Nephron (organoid): ENCODE measurements around the gene PPIF.

Source experiments
- H3K27ac Mint-ChIP-seq, 3 experiments: 2 replicates each; pipeline ENCODE4 v1.8.0; 2020; ENCODE audit warnings: mixed read lengths in 3 of 3, mild to moderate bottlenecking in 2 of 3, moderate library complexity in 1 of 3
- H3K27me3 Mint-ChIP-seq: 2 replicates; pipeline ENCODE4 v1.8.0; 2021; ENCODE audit warnings: low read depth, mild to moderate bottlenecking, moderate library complexity, mixed read lengths
- H3K36me3 Mint-ChIP-seq: 2 replicates; pipeline ENCODE4 v1.8.0; 2020; ENCODE audit warnings: low read depth, mixed read lengths
- H3K4me1 Mint-ChIP-seq: 2 replicates; pipeline ENCODE4 v1.8.0; 2020; ENCODE audit warnings: mixed read lengths
- H3K4me3 Mint-ChIP-seq, 3 experiments: 2 replicates each; pipeline ENCODE4 v1.8.0; 2020; ENCODE audit warnings: mild to moderate bottlenecking in 3 of 3, mixed read lengths in 3 of 3, moderate library complexity in 2 of 3
- H3K9me3 Mint-ChIP-seq: 2 replicates; pipeline ENCODE4 v1.8.0; 2020; ENCODE audit warnings: mixed read lengths
- TF ChIP-seq, protein P1 (sequence below), 3 experiments: fragments of 200-600 bp; sonication (generic); IDR thresholded peaks; one replicate each; pipeline ENCODE4 v1.5.0; 2021; ENCODE audit warnings: antibody characterized with exemption in 3 of 3; ENCODE audit not compliant: unreplicated experiment in 3 of 3

Gene PPIF

DNA sequence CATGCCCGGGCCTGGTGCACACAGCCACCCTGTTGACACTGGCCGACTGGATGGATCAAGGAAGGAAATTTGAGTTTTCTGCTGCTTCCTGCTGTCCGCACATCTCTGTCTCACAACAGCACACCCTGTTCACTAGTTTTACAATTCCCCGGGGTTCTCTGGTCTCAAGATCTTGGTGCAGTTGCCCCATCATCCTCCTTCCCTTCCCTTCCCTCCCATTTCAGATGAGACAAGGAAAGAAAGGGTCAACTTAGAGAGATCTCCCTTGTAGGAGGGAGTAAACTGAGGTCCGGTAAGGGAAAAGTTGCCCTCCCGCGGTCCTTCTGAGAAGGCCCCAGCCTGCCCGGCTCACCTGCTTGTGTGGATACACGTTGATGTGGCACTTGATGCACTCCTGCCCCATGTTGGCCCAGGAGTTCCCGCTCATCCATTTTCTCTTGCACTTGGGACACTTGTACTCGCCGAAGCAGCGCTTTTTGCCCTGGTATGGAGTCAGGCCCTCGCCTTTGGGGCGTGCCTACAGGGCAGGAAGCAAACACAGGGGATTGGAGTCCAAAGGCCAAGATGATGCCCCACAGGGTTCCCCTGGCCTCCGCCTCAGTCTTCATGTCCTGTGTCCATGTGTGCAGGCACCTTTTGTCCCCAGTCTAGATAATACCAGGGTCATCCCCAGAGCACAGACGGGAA is 46.8 kb downstream of the PPIF start:
- Mint-ChIP-seq H3K27me3 (no peaks in the 10 kb centered on the region), H3K36me3 (peaks cover 40% of the 10 kb centered on the region), H3K4me3 (no peak overlapping the region), H3K4me1 (peaks cover 45% of the 10 kb centered on the region), H3K27ac (peak overlapping the region in 2 of 3 experiments; percentile 27 to 40), H3K9me3 (no peaks in the 10 kb centered on the region)
- TF ChIP-seq, protein P1, sequence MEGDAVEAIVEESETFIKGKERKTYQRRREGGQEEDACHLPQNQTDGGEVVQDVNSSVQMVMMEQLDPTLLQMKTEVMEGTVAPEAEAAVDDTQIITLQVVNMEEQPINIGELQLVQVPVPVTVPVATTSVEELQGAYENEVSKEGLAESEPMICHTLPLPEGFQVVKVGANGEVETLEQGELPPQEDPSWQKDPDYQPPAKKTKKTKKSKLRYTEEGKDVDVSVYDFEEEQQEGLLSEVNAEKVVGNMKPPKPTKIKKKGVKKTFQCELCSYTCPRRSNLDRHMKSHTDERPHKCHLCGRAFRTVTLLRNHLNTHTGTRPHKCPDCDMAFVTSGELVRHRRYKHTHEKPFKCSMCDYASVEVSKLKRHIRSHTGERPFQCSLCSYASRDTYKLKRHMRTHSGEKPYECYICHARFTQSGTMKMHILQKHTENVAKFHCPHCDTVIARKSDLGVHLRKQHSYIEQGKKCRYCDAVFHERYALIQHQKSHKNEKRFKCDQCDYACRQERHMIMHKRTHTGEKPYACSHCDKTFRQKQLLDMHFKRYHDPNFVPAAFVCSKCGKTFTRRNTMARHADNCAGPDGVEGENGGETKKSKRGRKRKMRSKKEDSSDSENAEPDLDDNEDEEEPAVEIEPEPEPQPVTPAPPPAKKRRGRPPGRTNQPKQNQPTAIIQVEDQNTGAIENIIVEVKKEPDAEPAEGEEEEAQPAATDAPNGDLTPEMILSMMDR (IDR thresholded peaks at IDR 0.05; ENCODE audit: unreplicated experiment in 3 of 3), result no peak

DNA sequence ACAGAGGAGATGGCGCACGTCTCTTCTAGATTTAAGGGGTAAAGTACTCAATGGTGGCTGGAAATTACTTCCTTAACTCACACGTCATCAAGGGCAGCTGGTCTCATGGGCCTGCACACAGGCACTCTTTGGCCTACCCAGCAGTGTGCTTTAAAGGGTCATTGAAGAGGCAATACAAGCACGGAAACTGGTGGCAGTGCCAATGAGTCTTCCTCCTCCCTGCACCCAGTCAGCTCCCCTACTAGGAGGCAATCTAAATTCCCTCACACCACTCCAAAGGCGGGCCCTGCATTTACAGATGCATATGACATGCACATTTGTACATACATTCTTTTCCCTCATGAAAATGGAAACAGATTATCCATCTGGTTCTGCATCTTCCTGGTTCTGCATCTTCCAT is 47.4 kb downstream of the PPIF start:
- no peaks in the 10 kb centered on the region for H3K9me3 Mint-ChIP-seq
- H3K4me1 Mint-ChIP-seq, result peaks cover 51% of the 10 kb centered on the region
- H3K27me3 Mint-ChIP-seq, result no peaks in the 10 kb centered on the region
- no peak overlapping the region for H3K4me3 Mint-ChIP-seq
- peak overlapping the region in 2 of 3 experiments; percentile 27 to 40 for H3K27ac Mint-ChIP-seq
- TF ChIP-seq, protein P1 (IDR thresholded peaks at IDR 0.05; ENCODE audit: unreplicated experiment in 3 of 3), result no peak
- H3K36me3 Mint-ChIP-seq, result peaks cover 37% of the 10 kb centered on the region

DNA sequence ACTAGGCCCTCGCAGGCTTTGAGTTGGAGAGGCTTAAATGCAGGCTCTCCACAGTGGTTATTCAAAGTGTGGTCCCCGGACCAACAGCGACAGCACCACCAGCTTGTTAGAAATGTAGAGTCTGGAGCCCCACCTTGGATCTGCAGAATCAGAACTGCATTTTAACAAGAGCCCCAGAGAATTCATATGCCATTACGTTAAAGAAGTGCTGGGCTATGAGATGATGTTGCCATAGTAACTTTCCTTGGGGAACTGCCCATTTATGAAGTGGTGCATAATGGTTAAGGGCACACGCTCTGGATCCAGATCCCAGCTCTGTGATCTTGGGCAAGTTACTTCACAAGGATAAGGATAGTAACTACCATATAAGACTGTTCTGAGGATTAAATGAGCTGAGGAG is 49.3 kb downstream of the PPIF start:
- H3K36me3 Mint-ChIP-seq, result peaks cover 33% of the 10 kb centered on the region
- no peaks in the 10 kb centered on the region for H3K9me3 Mint-ChIP-seq
- H3K27ac Mint-ChIP-seq, result peak overlapping the region in 2 of 3 experiments; percentile 95 to 98
- TF ChIP-seq, protein P1 (IDR thresholded peaks at IDR 0.05; ENCODE audit: unreplicated experiment in 3 of 3), result no peak
- no peak overlapping the region for H3K4me3 Mint-ChIP-seq
- peaks cover 69% of the 10 kb centered on the region for H3K4me1 Mint-ChIP-seq
- H3K27me3 Mint-ChIP-seq, result no peaks in the 10 kb centered on the region

- Mint-ChIP-seq H3K36me3 (peaks cover 33% of the 10 kb centered on the region), H3K4me3 (peak overlapping the region in 2 of 3 experiments; percentile 36 to 62), H3K9me3 (no peaks in the 10 kb centered on the region), H3K27ac (peak overlapping the region in 2 of 3 experiments; percentile 95 to 98), H3K4me1 (peaks cover 75% of the 10 kb centered on the region), H3K27me3 (no peaks in the 10 kb centered on the region)
- TF ChIP-seq, protein P1 (IDR thresholded peaks at IDR 0.05; ENCODE audit: unreplicated experiment in 3 of 3), result no peak
These were observed 49.8 kb downstream of the PPIF start for GRCh38 chr10:79397051-79397450.

DNA sequence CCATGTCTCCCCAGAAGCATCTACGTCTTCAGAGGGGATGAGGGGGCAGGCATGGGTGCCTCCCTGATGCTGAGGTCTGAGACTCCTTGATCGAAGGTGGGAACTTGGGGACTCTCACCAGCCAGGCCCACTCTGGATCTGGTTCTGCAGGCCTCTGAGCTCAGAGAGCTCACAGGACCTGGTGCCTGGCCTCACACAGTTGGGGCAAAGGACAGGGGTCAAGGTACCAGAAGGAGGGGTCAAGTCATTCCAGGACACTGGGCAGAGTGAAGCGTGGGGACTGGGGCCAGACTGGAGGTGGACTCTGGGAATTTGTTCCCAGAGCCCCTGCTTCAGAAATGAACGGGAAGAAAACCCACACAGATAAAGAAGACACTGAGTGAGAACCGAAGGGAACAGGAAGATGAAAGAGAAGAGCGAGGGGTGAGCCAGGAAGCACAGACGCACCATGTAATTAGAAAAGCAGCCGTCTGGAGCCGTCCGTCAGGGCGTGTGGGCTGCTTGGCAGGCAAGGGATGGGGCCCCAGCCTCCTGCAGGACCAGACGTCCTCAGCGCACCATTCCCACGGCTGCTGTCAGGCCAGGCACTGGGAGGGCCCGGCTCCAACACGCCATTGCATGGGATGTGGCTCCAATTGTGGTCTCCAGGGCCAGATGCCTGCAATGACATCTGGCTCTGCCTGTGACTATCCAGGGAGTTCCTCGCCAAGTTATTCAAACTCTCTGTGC is 50.5 kb downstream of the PPIF start:
- TF ChIP-seq, protein P1 (IDR thresholded peaks at IDR 0.05; ENCODE audit: unreplicated experiment in 3 of 3), result no peak
- no peaks in the 10 kb centered on the region for H3K9me3 Mint-ChIP-seq
- H3K36me3 Mint-ChIP-seq, result peaks cover 29% of the 10 kb centered on the region
- H3K27ac Mint-ChIP-seq, result peak overlapping the region in 2 of 3 experiments; percentile 95 to 98
- peak overlapping the region; percentile 9 to 70 (median 42) for H3K4me3 Mint-ChIP-seq
- peaks cover 81% of the 10 kb centered on the region for H3K4me1 Mint-ChIP-seq
- H3K27me3 Mint-ChIP-seq, result no peaks in the 10 kb centered on the region
